ENCODE results near the gene CAMKMT. TPM values are rescaled to one million over a fixed set of nuclear protein-coding genes. Genes with fewer than 3 reads are reported as not detected.
A peak's percentile ranks its signal among the peaks of the same experiment; 100 is the strongest.

Gene CAMKMT
- total RNA-seq, 1 experiment from 2014 or later = 17.4 TPM

DNA sequence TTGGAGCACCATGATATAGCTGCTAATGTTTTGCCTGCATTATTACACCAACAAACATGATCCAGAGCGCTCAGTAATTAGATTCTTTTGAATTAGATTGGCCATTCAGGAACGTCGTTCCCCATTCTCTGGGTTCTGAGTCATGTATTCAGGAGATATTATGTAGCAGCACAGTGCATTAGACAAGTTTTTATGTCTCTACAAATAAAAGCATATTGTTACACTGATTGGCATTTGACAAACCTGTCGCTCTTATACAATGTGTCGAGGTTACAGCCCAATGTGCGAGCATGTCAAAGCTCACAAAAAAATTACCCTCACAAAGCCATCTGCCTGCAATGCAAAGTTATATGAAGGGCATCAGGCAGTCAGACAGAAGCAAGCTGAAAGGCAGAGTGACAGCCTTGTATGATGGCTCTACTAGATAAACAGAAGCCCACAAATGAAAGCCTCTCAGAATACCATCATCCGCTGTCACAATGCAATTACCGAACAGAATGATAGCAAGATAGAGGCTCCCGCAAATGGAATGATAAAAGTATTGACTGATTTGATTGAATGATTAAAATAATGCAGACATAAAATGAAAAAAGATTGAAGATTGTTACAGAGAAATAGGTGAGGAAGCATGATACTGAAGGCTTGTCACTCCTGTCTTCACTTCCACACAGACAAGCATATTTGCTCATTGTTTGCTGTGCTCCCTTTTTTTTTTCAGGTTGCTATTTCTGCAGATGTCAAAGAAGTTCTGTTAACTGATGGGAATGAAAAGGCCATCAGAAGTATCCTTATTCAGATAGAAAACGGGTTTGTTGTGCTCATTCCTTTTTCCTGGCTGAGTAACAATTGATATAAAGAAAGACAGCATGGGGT, 345.2 kb downstream of the CAMKMT start:
- Histone ChIP-seq H2BK5ac (ENCODE audit: insufficient read length, low read length) (no peak overlapping the region), H2BK15ac (ENCODE audit: low read depth, low read length) (no peak overlapping the region), H4K20me1 (ENCODE audit: control insufficient read depth, insufficient read depth, insufficient read length) (no peaks in the 10 kb centered on the region), H3K4ac (ENCODE audit: low read depth, low read length) (no peak overlapping the region), H3K23ac (ENCODE audit: insufficient read length, low read depth, low read length) (no peak overlapping the region), H3K79me1 (ENCODE audit: insufficient read depth, low read depth, low read length, poor library complexity, severe bottlenecking) (no peaks in the 10 kb centered on the region), H3K23me2 (ENCODE audit: insufficient read length, low read depth, low read length, poor library complexity, severe bottlenecking) (no peaks in the 10 kb centered on the region), H3K27me3 (ENCODE audit: insufficient read depth, low read length) (no peaks in the 10 kb centered on the region), H2BK120ac (ENCODE audit: low read depth, low read length, poor library complexity, severe bottlenecking) (no peak overlapping the region), H3K9ac (ENCODE audit: extremely low read depth, insufficient read length, low read length) (no peak overlapping the region), H3K4me1 (ENCODE audit: insufficient read depth, low read length) (peaks cover 4% of the 10 kb centered on the region; the same call in 1 of the 2 replicates), H3K56ac (ENCODE audit: insufficient read length, low read depth, low read length) (no peak overlapping the region), H2BK12ac (ENCODE audit: insufficient read length, low read depth, low read length) (no peak overlapping the region), H3K18ac (ENCODE audit: insufficient read length, low read depth, low read length) (no peak overlapping the region), H3T11ph (ENCODE audit: low read length) (no peak overlapping the region), H3K9me3 (ENCODE audit: control insufficient read depth, low read depth, low read length) (no peaks in the 10 kb centered on the region), H4K8ac (replicated peaks; ENCODE audit: insufficient read length, low read depth, low read length) (no peak overlapping the region), H2AFZ (ENCODE audit: low read length) (no peak overlapping the region), H3K79me2 (ENCODE audit: insufficient read depth, low read length) (no peaks in the 10 kb centered on the region), H3K27ac (ENCODE audit: insufficient read length, low read depth, low read length) (no peak overlapping the region), H3K14ac (ENCODE audit: insufficient read depth, low read length) (no peak overlapping the region), H4K91ac (ENCODE audit: insufficient read length, low read depth, low read length) (no peak overlapping the region), H3K4me2 (ENCODE audit: insufficient read depth, insufficient read length, low read length) (no peak overlapping the region), H4K5ac (ENCODE audit: insufficient read length, low read depth, low read length) (no peak overlapping the region), H2BK20ac (ENCODE audit: low read depth, low read length, poor library complexity, severe bottlenecking) (no peak overlapping the region), H2AK5ac (ENCODE audit: insufficient read length, low read length) (no peak overlapping the region)
- Mint-ChIP-seq H3K27me3 (ENCODE audit: low read depth) (no peaks in the 10 kb centered on the region; the same call in 1 of the 2 replicates), H3K27ac (peak overlapping the region in 1 of 3 experiments; percentile 89; a peak in 3 of 7 replicates), H3K4me3 (no peak overlapping the region; a peak in 1 of 5 replicates), H3K4me1 (peaks cover 41 to 50% of the 10 kb centered on the region in 2 experiments), H3K36me3 (ENCODE audit: insufficient read depth in 1 of 3, low read depth in 3 of 3) (no peaks in the 10 kb centered on the region), H3K9me3 (no peaks in the 10 kb centered on the region)
- WGBS (ENCODE audit: extremely low coverage, insufficient read length, low lambda C conversion rate) = no CpG with 5 or more reads among the region's 10 CpGs
- no peak for DNase-seq
- TF ChIP-seq CTCF (conservative IDR thresholded peaks at IDR 0.05) = no peak

Measured in H9 (cell line).